SU-DHL-6 (cell line): ENCODE data around the gene PRM1.

Experiments
- H2AFZ ChIP-seq: fragments of 200-600 bp; sonication (generic); 2 replicates; pipeline ENCODE4 v1.6.1; 2014; ENCODE audit warnings: low read depth, mild to moderate bottlenecking, moderate library complexity, mixed read lengths, antibody characterized with exemption, low read length; ENCODE audit not compliant: severe bottlenecking
- H3F3A ChIP-seq: fragments of 200-600 bp; shearing (Covaris generic); 2 replicates; pipeline ENCODE4 v1.6.0; 2016; ENCODE audit warnings: antibody characterized with exemption, mild to moderate bottlenecking; ENCODE audit not compliant: insufficient read depth
- H3K27ac ChIP-seq: fragments of 200-600 bp; sonication (generic); 2 replicates; pipeline ENCODE4 v1.5.1; 2016; ENCODE audit warnings: low read depth, mild to moderate bottlenecking, low read length, moderate library complexity, mixed read lengths
- H3K27me3 ChIP-seq: fragments of 200-600 bp; sonication (generic), shearing (Covaris generic); 2 replicates; pipeline ENCODE4 v1.6.0; 2014; ENCODE audit warnings: mild to moderate bottlenecking, low read length
- H3K36me3 ChIP-seq: fragments of 200-600 bp; sonication (generic); 2 replicates; pipeline ENCODE4 v1.6.1; 2014; ENCODE audit warnings: mild to moderate bottlenecking, low read length, mixed read lengths
- H3K4me2 ChIP-seq: fragments of 300-600, 200-600 bp; shearing (Covaris generic), sonication (generic); 2 replicates; pipeline ENCODE4 v1.6.0; 2014; ENCODE audit warnings: low read length, low read depth, mild to moderate bottlenecking; ENCODE audit not compliant: poor library complexity, severe bottlenecking
- H3K4me3 ChIP-seq: fragments of 200-600 bp; sonication (generic); 2 replicates; pipeline ENCODE4 v1.5.1; 2014; ENCODE audit warnings: antibody characterized with exemption, low read length, mild to moderate bottlenecking, mixed read lengths; ENCODE audit not compliant: insufficient read depth, poor library complexity, severe bottlenecking
- H3K79me2 ChIP-seq: fragments of 200-600 bp; sonication (generic); 2 replicates; pipeline ENCODE4 v1.6.1; 2014; ENCODE audit warnings: mild to moderate bottlenecking, low read length, moderate library complexity; ENCODE audit not compliant: insufficient read depth
- H3K9ac ChIP-seq: fragments of 200-600 bp; sonication (generic); 2 replicates; pipeline ENCODE4 v1.7.0; 2014; ENCODE audit warnings: mild to moderate bottlenecking, low read length
- H3K9me2 ChIP-seq: fragments of 200-600 bp; sonication (generic); replicated peaks from 2 replicates; pipeline ENCODE4 v1.6.1; 2014; ENCODE audit warnings: low read length; ENCODE audit not compliant: insufficient read depth
- H3K9me3 ChIP-seq: fragments of 200-600 bp; sonication (generic); 2 replicates; pipeline ENCODE4 v1.6.1; 2014; ENCODE audit warnings: low read length, mixed read lengths; ENCODE audit not compliant: insufficient read depth
- H4K20me1 ChIP-seq: fragments of 200-600 bp; sonication (generic); 2 replicates; pipeline ENCODE4 v1.6.1; 2014; ENCODE audit warnings: low read depth, mild to moderate bottlenecking, antibody characterized with exemption, low read length, moderate library complexity, mixed read lengths
- CTCF ChIP-seq: fragments of 200-600 bp; sonication (generic); IDR thresholded peaks from one replicate; pipeline ENCODE4 v1.5.1; 2017; ENCODE audit warnings: antibody characterized with exemption, mild to moderate bottlenecking, low read length, moderate library complexity; ENCODE audit not compliant: insufficient read depth, poor library complexity, severe bottlenecking
- EZH2phosphoT487 ChIP-seq: fragments of 200-600 bp; sonication (generic), shearing (Covaris generic); conservative IDR thresholded peaks from 2 replicates; pipeline ENCODE4 v1.6.1; 2018; ENCODE audit warnings: mild to moderate bottlenecking, antibody characterized with exemption, low read length, moderate library complexity, mixed read lengths

PRM1 gene

GRCh38 chr16:11297492-11298142 lies 16.5 kb upstream of the PRM1 start:
- no peaks in the 10 kb centered on the region for H3K9me3 ChIP-seq
- H3K27me3 ChIP-seq, result no peaks in the 10 kb centered on the region
- peak overlapping the region; percentile 83 for H2AFZ ChIP-seq
- no peaks in the 10 kb centered on the region for H3K79me2 ChIP-seq
- peak overlapping the region; percentile 66 for H3K4me2 ChIP-seq
- no peaks in the 10 kb centered on the region for H4K20me1 ChIP-seq
- H3K36me3 ChIP-seq, result no peaks in the 10 kb centered on the region
- peak overlapping the region; percentile 15 for H3K4me3 ChIP-seq
- no peaks in the 10 kb centered on the region for H3K9me2 ChIP-seq
- H3K9ac ChIP-seq, result peak overlapping the region; percentile 51
- peaks cover 42% of the 10 kb centered on the region for H3F3A ChIP-seq
- peak overlapping the region; percentile 96 for H3K27ac ChIP-seq
- no peak for TF ChIP-seq EZH2phosphoT487
- TF ChIP-seq CTCF, result no peak

GRCh38 chr16:11296706-11297491 lies 15.8 kb upstream of the PRM1 start:
- no peaks in the 10 kb centered on the region for H3K9me2 ChIP-seq

GRCh38 chr16:11296351-11296705 lies 15.2 kb upstream of the PRM1 start:
- Histone ChIP-seq H3K79me2 (no peaks in the 10 kb centered on the region), H4K20me1 (no peaks in the 10 kb centered on the region), H3K9me3 (no peaks in the 10 kb centered on the region), H3F3A (peaks cover 42% of the 10 kb centered on the region), H3K9me2 (no peaks in the 10 kb centered on the region), H3K27me3 (no peaks in the 10 kb centered on the region), H3K4me3 (no peak overlapping the region), H3K36me3 (no peaks in the 10 kb centered on the region), H3K27ac (peak overlapping the region; percentile 96), H2AFZ (no peak overlapping the region), H3K9ac (peak overlapping the region; percentile 11), H3K4me2 (peak overlapping the region; percentile 38)
- no peak for TF ChIP-seq CTCF
- TF ChIP-seq EZH2phosphoT487, result no peak

More at GRCh38 chr16:11296706-11297491, 15.8 kb upstream of the PRM1 start:
- H2AFZ ChIP-seq, result no peak overlapping the region
- peak overlapping the region; percentile 96 for H3K27ac ChIP-seq
- no peaks in the 10 kb centered on the region for H3K9me3 ChIP-seq
- peak overlapping the region; percentile 11 for H3K9ac ChIP-seq
- no peaks in the 10 kb centered on the region for H4K20me1 ChIP-seq
- no peak overlapping the region for H3K4me3 ChIP-seq
- no peaks in the 10 kb centered on the region for H3K79me2 ChIP-seq
- peaks cover 42% of the 10 kb centered on the region for H3F3A ChIP-seq
- H3K36me3 ChIP-seq, result no peaks in the 10 kb centered on the region
- peak overlapping the region; percentile 38 for H3K4me2 ChIP-seq
- no peak for TF ChIP-seq CTCF
- TF ChIP-seq EZH2phosphoT487, result no peak
- no peaks in the 10 kb centered on the region for H3K27me3 ChIP-seq
